IPS-20b (cell line): ENCODE measurements around the gene SPON2.

Experiments used
- H3K27ac ChIP-seq: one replicate; pipeline ENCODE4 v1.5.1; 2013; ENCODE audit warnings: low read length
- H3K27me3 ChIP-seq: 2 replicates; pipeline ENCODE4 v1.6.1; 2013; ENCODE audit warnings: mild to moderate bottlenecking, low read length, inconsistent platforms; ENCODE audit not compliant: insufficient read depth
- H3K36me3 ChIP-seq: 2 replicates; pipeline ENCODE4 v1.6.1; 2013; ENCODE audit warnings: low read depth, mild to moderate bottlenecking, inconsistent platforms, low read length, moderate library complexity; ENCODE audit not compliant: insufficient read depth
- H3K4me1 ChIP-seq: 2 replicates; pipeline ENCODE4 v1.6.1; 2013; ENCODE audit warnings: mild to moderate bottlenecking, control low read depth, inconsistent platforms, low read length, moderate library complexity; ENCODE audit not compliant: insufficient read depth
- H3K4me3 ChIP-seq: 2 replicates; pipeline ENCODE4 v1.5.1; 2013; ENCODE audit warnings: mild to moderate bottlenecking, low read length, inconsistent platforms
- H3K9ac ChIP-seq: 2 replicates; pipeline ENCODE4 v1.6.1; 2013; ENCODE audit warnings: low read depth, mild to moderate bottlenecking, inconsistent platforms, low read length, moderate library complexity
- H3K9me3 ChIP-seq: 2 replicates; pipeline ENCODE4 v1.6.1; 2013; ENCODE audit warnings: mild to moderate bottlenecking, low read depth, low read length, inconsistent platforms; ENCODE audit not compliant: insufficient read depth

SPON2 gene

GRCh38 chr4:1198098-1198844 is 25.9 kb upstream of the SPON2 start:
- H3K27me3 ChIP-seq = no peaks in the 10 kb centered on the region
- H3K4me1 ChIP-seq = no peaks in the 10 kb centered on the region
- no peak overlapping the region for H3K27ac ChIP-seq

GRCh38 chr4:1196421-1197183 is 24.2 kb upstream of the SPON2 start:
- Histone ChIP-seq H3K9me3 (no peaks in the 10 kb centered on the region), H3K36me3 (no peaks in the 10 kb centered on the region), H3K27me3 (no peaks in the 10 kb centered on the region), H3K27ac (no peak overlapping the region), H3K4me3 (no peak overlapping the region), H3K9ac (no peak overlapping the region), H3K4me1 (no peaks in the 10 kb centered on the region)

More at GRCh38 chr4:1198098-1198844, 25.9 kb upstream of the SPON2 start:
- no peak overlapping the region for H3K9ac ChIP-seq
- no peaks in the 10 kb centered on the region for H3K9me3 ChIP-seq
- no peak overlapping the region for H3K4me3 ChIP-seq
- no peaks in the 10 kb centered on the region for H3K36me3 ChIP-seq

- H3K4me1 ChIP-seq = no peaks in the 10 kb centered on the region
- no peaks in the 10 kb centered on the region for H3K36me3 ChIP-seq
- no peak overlapping the region for H3K9ac ChIP-seq
- no peak overlapping the region for H3K27ac ChIP-seq
- H3K4me3 ChIP-seq = no peak overlapping the region
- no peaks in the 10 kb centered on the region for H3K27me3 ChIP-seq
- no peaks in the 10 kb centered on the region for H3K9me3 ChIP-seq
Measured at GRCh38 chr4:1195891-1196401, 23.6 kb upstream of the SPON2 start.

GRCh38 chr4:1195109-1195671 is 22.8 kb upstream of the SPON2 start:
- Histone ChIP-seq H3K27ac (no peak overlapping the region), H3K4me3 (no peak overlapping the region), H3K9me3 (no peaks in the 10 kb centered on the region), H3K27me3 (no peaks in the 10 kb centered on the region), H3K4me1 (no peaks in the 10 kb centered on the region), H3K36me3 (no peaks in the 10 kb centered on the region), H3K9ac (no peak overlapping the region)

- no peak overlapping the region for H3K27ac ChIP-seq
- H3K9me3 ChIP-seq = no peaks in the 10 kb centered on the region
- H3K36me3 ChIP-seq = no peaks in the 10 kb centered on the region
- H3K4me1 ChIP-seq = no peaks in the 10 kb centered on the region
- H3K9ac ChIP-seq = no peak overlapping the region
- no peaks in the 10 kb centered on the region for H3K27me3 ChIP-seq
- H3K4me3 ChIP-seq = no peak overlapping the region
Measured at GRCh38 chr4:1194010-1194900, 21.9 kb upstream of the SPON2 start.

GRCh38 chr4:1193206-1194009 is 21.0 kb upstream of the SPON2 start:
- H3K9ac ChIP-seq = no peak overlapping the region
- H3K9me3 ChIP-seq = no peaks in the 10 kb centered on the region
- H3K36me3 ChIP-seq = no peaks in the 10 kb centered on the region
- H3K4me1 ChIP-seq = no peaks in the 10 kb centered on the region
- no peak overlapping the region for H3K27ac ChIP-seq
- H3K4me3 ChIP-seq = no peak overlapping the region
- H3K27me3 ChIP-seq = no peaks in the 10 kb centered on the region

GRCh38 chr4:1192493-1193205 is 20.3 kb upstream of the SPON2 start:
- H3K4me3 ChIP-seq = no peak overlapping the region

GRCh38 chr4:1192091-1192492 is 19.7 kb upstream of the SPON2 start:
- H3K27me3 ChIP-seq = no peaks in the 10 kb centered on the region
- H3K4me3 ChIP-seq = no peak overlapping the region
- no peaks in the 10 kb centered on the region for H3K4me1 ChIP-seq
- H3K9me3 ChIP-seq = no peaks in the 10 kb centered on the region
- no peaks in the 10 kb centered on the region for H3K36me3 ChIP-seq
- no peak overlapping the region for H3K9ac ChIP-seq
- no peak overlapping the region for H3K27ac ChIP-seq

More at GRCh38 chr4:1192493-1193205, 20.3 kb upstream of the SPON2 start:
- Histone ChIP-seq H3K9ac (no peak overlapping the region), H3K27me3 (no peaks in the 10 kb centered on the region), H3K36me3 (no peaks in the 10 kb centered on the region), H3K4me1 (no peaks in the 10 kb centered on the region), H3K9me3 (no peaks in the 10 kb centered on the region), H3K27ac (no peak overlapping the region)

GRCh38 chr4:1191621-1192020 is 19.2 kb upstream of the SPON2 start:
- H3K27me3 ChIP-seq = no peaks in the 10 kb centered on the region
- no peaks in the 10 kb centered on the region for H3K4me1 ChIP-seq
- H3K27ac ChIP-seq = no peak overlapping the region
- no peak overlapping the region for H3K9ac ChIP-seq
- no peaks in the 10 kb centered on the region for H3K36me3 ChIP-seq
- no peaks in the 10 kb centered on the region for H3K9me3 ChIP-seq
- H3K4me3 ChIP-seq = no peak overlapping the region

GRCh38 chr4:1187182-1187581 is 14.8 kb upstream of the SPON2 start:
- no peak overlapping the region for H3K27ac ChIP-seq
- no peaks in the 10 kb centered on the region for H3K36me3 ChIP-seq
- no peaks in the 10 kb centered on the region for H3K4me1 ChIP-seq
- H3K4me3 ChIP-seq = no peak overlapping the region
- H3K27me3 ChIP-seq = no peaks in the 10 kb centered on the region
- no peak overlapping the region for H3K9ac ChIP-seq
- H3K9me3 ChIP-seq = peaks cover 15% of the 10 kb centered on the region; the same call in 1 of the 2 replicates
